HG03045 (cell line): ENCODE measurements around the gene FCF1.

Source experiments
- ATAC-seq: cut with Tn5 transposase; IDR thresholded peaks from one replicate; pipeline ENCODE4 v1.9.1; 2021; ENCODE audit warnings: mild to moderate bottlenecking, moderate library complexity; ENCODE audit not compliant: unreplicated experiment

FCF1 gene

GRCh38 chr14:74712499-74713394 is at the start of gene FCF1, which contains the start of gene AREL1:
TSS of gene FCF1 (plus strand) at chr14:74713144. CDS start at chr14:74713198, 54 bp downstream.
TSS of gene AREL1 (minus strand) at chr14:74713080. CDS start at chr14:74685615, 27,465 bp downstream.
- peak; percentile 95 for ATAC-seq

DNA sequence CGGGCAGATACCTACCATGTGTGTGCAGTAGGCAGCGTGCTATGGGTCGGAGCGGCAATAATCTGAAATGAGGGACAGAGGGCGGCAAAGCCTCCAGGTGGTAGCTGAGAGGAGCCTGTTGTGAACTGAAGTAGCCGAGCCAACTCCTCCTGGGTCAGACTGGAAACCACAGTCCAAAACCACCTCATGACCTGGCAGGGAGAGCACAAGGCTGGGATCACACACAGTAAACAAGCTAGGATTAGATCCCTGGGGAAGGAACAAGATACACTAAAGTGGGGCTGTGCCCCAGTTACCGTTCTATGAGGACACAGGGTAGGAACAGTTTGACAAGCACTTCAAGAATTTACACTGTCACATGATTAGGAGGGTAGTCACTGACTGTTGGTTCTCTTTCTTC is 49.1 kb upstream of the FCF1 start:
- no peak for ATAC-seq

DNA sequence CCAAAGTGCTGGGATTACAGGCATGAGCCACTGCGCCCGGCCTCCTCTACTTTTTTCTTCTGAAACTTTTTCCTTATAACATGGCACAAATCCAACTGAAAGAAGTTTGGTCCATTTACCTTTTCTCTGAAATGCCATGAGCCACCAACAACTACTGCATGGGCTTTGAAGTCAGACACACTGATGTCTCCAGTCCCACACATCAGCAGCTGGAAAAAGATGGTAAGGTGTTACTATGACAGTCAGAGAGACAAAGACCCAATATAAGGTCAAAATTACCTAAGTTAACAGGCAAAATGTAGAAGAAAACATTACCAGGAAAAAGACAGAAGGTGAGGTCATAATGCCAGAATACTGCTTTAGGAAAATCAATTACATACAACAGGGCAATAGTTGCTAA is 48.2 kb upstream of the FCF1 start:
- no peak for ATAC-seq

DNA sequence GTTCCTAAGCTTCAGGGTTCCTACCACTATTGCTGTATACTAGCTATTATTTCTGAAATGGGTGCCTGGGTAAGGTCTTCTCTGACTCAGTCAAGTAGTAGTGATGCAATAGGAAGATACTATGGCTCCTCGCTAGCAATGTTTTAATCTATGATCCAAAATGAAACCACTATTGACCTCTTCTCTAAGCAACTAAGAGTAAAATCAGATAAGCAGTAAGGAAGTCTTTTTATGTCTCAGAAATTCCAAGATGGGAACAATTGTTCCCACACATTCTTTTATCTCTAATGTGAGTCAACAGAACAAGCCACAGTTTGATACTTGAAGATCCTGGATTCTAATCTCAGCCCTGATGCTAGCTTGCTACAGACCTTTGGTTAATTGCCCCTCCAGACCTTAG is 45.2 kb upstream of the FCF1 start:
- ATAC-seq: no peak

GRCh38 chr14:74669256-74669655 is 43.7 kb upstream of the FCF1 start:
- no peak for ATAC-seq

DNA sequence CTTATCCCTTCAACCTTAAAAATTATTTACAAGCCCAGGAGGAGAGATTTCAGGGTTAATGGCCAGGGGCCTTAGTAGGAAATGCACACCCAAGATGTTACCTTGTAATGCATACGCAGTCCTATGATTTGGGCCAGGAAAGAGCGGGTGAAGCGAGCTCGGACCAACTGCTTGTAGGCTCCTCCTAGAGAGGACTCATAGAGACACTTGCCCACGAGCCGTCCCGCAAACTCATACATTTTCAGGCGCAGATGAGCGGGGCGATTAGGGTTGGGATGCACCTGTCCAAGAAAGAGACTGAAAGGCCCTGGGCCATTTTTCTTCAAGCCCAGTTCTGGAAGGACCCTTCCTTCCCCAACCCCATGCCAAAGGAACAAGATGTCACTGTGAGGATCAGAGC is 43.1 kb upstream of the FCF1 start:
- ATAC-seq: no peak

GRCh38 chr14:74670726-74671411 is 42.1 kb upstream of the FCF1 start:
- no peak for ATAC-seq

DNA sequence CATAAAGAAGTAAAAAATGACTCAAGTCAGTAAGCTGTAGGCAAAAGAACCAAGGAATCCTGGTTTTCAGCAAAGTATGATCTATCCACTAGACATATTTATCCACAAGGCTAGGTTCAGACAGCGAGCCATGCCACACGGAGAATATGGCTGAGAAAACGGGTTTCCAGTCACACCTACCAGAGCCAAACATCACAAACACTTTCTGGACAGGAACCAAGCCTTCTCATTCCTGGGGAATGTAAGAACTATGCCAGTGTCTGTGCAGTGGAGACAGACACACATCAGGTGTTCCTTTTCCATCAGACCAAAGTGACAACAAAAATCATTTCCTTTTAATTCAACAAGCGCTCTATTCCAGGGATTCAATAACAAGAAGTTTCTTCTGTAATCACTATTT is 41.2 kb upstream of the FCF1 start:
- no peak for ATAC-seq

GRCh38 chr14:74673768-74674167 is 39.2 kb upstream of the FCF1 start:
- ATAC-seq: no peak

- ATAC-seq: no peak
Observed at GRCh38 chr14:74675219-74675618, 37.7 kb upstream of the FCF1 start.

GRCh38 chr14:74682169-74682952 is 30.6 kb upstream of the FCF1 start:
- ATAC-seq: no peak

GRCh38 chr14:74683406-74683805 is 29.5 kb upstream of the FCF1 start:
- ATAC-seq: no peak

DNA sequence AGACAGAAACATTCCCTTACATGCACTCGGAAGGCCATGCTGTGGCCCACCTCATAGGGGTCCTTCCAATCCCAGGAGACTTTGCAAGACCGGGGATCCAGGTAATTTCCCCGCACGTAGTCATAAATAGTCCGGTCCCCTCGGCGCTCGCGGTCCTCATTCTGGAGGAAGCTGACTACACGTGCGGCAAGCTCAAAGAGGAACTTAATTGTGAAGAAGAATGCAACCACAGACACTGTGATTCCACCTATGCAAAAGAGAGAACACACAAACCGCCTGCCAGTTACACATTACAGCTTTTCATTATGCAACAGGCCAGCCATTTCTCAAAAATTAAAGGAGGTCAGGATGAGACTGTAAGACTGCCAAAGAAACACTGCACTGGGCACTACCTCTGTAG is 28.5 kb upstream of the FCF1 start:
- no peak for ATAC-seq

DNA sequence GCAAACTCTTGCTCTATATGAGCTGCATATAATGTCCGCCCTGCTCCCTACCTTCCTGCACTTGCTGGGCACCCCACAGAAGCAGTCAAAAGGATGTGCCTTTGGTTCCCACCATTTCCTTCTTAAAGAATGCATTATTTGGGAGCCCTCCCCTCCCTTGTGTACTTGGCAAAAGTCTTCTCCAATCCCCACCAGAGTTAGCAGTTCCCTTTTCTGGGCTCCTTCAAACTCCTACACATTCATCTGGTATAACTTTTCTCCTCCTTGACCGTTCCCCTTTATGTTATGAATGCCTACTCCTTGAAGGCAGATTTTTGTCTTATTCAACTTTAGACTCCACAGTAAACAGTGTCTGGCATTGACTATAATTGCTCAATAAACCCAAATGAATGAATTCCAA is 27.9 kb upstream of the FCF1 start:
- ATAC-seq: no peak

DNA sequence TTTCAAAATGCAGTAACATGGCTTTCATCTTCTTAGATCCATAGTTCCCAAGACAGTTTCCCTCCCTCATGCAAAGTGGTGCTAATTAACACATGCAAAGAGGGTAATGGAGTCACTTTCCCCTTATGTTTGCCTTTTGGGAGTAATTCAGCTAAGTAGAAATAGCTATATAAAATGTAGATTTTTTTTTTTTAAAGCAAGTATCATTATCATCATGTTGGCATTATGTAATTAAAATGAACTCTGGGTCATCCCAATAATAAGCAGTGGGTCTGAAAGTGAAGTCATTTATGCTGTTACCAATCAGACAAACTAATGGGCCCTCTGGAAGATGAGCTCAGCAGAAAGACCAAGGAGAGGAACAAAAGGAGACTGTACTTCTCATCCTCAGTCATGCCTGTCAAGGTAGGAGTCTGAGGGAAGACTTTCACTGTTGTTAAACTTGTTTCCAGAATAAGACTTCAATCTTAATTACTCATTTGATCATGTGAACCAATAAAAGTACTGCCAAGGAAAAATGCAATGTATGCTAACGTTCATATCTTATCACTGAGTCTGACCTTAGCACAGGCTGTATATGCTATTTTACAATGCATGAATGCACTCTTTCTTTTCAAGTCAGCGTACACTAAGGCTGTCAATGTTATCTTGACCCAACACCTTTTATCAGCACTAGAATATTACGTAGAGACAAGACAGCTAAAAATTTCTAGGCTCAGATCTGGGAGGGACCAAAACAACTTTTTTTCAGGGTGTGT is 26.8 kb upstream of the FCF1 start:
- no peak for ATAC-seq

GRCh38 chr14:74691456-74691855 is 21.5 kb upstream of the FCF1 start:
- ATAC-seq: no peak

- no peak for ATAC-seq
Observed at GRCh38 chr14:74693191-74693590, 19.8 kb upstream of the FCF1 start.

DNA sequence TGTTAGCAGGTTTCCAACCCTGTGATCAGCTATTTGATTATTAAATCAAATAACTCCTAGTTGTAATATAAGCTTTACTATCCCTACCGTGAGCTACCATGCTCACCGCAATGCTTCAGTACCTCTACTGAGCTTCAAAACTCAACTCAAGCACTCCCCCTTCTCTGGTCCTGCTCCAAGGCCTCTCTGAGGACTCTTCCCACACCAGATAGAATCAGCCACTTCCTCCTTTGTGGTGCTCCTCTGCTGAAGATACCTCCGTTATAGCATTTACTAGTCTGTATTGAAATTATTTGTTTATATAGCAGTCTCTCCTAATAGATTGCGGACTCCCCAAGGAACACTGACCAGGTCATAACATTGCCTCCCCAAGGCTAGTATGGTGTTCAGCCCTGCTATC is 17.5 kb upstream of the FCF1 start:
- no peak for ATAC-seq

DNA sequence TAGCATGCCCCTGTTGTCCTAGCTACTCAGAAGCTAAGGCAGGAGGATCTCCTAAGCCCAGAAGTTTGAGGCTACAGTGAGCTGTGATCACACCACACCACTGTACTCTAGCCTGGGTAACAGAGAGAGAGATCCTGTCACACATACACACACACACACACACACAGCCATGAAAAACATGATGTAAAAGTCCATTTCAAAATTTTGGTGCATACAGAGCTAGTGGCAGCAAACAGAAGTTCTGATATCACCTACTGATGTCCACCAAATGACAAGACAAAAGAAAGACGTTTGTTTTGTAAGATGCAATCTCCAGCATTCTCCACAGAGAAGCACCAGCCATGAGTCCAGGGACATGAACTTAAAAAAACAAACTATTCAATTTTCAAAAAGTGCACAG is 15.9 kb upstream of the FCF1 start:
- ATAC-seq: no peak

DNA sequence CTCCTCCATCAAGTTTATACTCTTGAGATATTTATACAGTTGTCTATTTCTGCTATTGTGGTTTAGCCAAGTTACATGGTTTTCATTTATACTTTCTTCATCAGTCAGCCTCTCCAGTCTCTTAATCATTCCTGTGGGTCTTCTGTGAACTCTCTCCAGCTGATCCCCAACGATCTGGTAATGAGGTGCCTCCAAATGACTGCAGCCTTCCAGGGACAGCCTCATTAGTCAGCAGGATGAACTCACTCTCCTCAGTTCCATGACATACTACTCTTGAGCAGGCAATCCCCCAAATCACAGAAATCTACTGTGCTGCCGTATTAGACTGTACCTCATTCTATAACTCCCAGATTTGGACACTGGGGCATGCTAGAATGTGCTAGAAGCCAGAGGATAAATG is 15.4 kb upstream of the FCF1 start:
- ATAC-seq: no peak

DNA sequence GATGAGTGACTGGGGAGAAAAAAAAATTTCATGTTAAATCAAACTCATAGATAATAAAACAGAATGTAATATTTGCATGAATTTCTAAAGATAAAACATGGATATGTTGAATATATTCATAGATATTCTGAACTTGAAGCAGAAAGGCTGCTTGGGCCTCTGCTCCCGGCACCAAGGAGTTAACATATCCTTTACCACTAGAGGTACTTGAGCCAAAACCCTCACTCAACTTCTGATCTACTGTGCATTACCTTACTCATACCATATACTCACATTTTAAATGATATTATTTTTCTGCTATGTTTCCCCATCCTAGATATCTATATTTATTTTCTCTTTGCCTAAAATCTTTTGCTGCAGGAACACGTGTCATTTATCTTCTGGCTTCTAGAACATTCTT is 15.0 kb upstream of the FCF1 start:
- no peak for ATAC-seq
